ENCODE measurements around the gene DMD.
"Not testable (repeated sequence)": the region's sequence is repeated elsewhere in the genome, so short reads cannot be mapped to it uniquely, and the experiment has no call there.

Gene DMD

DNA sequence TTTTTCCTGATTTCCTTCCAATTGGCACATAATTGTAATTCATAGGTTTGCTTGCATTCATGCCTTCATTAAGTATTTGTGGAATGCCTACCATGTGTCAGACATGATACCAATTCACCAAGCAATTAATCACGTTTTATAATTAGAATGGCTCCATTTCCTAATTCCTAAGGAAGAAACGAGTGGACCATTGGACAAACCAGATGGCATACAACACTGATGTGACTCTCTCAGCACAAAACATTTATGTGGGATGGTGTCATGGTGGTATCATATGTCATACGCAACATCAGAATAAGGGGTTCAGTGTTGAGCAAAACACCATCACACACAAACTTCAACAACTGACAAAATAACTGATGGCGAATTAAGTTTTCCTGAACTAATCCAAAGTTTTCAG lies 502.8 kb downstream of the DMD start:
- H3K4me3 ChIP-seq (ENCODE audit: low read length): no peak overlapping the region
- H3K36me3 ChIP-seq (ENCODE audit: insufficient read depth, low read depth, low read length): no peaks in the 10 kb centered on the region
- H3K9me3 ChIP-seq (ENCODE audit: insufficient read depth, low read depth, low read length): no peaks in the 10 kb centered on the region
- H3K27ac ChIP-seq (ENCODE audit: low read length): no peak overlapping the region
- no peak overlapping the region for H3K9ac ChIP-seq (ENCODE audit: low read depth, low read length)
- no peaks in the 10 kb centered on the region for H3K4me1 ChIP-seq (ENCODE audit: insufficient read depth, low read length)
- H3K27me3 ChIP-seq (ENCODE audit: insufficient read depth, low read length): no peaks in the 10 kb centered on the region

GRCh38 chrX:32705385-32705784 lies 506.0 kb downstream of the DMD start:
- H3K4me1 ChIP-seq (ENCODE audit: insufficient read depth, low read length); H3K27me3 ChIP-seq (ENCODE audit: insufficient read depth, low read length); H3K4me3 ChIP-seq (ENCODE audit: low read length); H3K36me3 ChIP-seq (ENCODE audit: insufficient read depth, low read depth, low read length); H3K9me3 ChIP-seq (ENCODE audit: insufficient read depth, low read depth, low read length); H3K9ac ChIP-seq (ENCODE audit: low read depth, low read length); H3K27ac ChIP-seq (ENCODE audit: low read length): not testable (repeated sequence)

DNA sequence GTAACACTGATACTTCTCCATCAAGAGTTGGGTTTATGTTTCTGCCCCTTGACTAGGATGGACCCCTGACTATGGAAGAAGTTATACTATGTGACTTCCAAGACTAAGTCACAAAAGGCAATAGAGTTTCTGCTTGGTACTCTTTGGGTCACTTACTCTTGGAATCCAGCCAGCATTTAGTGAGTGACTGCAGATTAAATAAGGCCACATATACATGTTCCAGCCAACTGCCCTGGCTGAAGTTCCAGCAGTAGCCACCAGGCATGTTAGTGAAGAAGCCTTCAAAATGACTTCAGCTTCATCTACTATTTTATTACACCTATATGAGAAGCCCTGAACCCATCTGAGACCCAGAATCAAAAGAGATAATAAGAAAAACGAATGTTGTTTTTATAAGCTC lies 524.0 kb downstream of the DMD start:
- Histone ChIP-seq H3K36me3 (ENCODE audit: insufficient read depth, low read depth, low read length) (no peaks in the 10 kb centered on the region), H3K4me3 (ENCODE audit: low read length) (no peak overlapping the region), H3K27me3 (ENCODE audit: insufficient read depth, low read length) (no peaks in the 10 kb centered on the region), H3K27ac (ENCODE audit: low read length) (no peak overlapping the region), H3K9ac (ENCODE audit: low read depth, low read length) (no peak overlapping the region), H3K9me3 (ENCODE audit: insufficient read depth, low read depth, low read length) (no peaks in the 10 kb centered on the region), H3K4me1 (ENCODE audit: insufficient read depth, low read length) (no peaks in the 10 kb centered on the region)

DNA sequence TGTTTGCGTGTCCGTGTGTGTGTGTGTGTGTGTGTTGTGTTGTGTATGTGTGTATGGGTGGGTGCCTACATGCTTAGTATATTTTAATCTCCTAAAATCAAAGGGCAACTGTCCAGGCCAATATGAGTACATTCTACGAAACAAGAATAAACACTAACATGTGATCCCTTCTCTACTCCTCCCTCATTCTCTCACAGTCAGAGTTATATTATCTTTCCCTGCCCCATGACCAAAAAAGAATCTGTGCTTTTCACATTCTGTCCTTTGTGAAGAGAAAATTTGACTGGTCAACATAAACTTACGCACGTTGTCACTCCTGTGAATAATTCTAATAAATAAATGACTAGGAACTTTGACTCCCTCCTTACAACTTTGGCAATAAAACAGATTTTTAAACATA lies 532.9 kb downstream of the DMD start:
- Histone ChIP-seq H3K27ac (ENCODE audit: low read length) (no peak overlapping the region), H3K9ac (ENCODE audit: low read depth, low read length) (no peak overlapping the region), H3K36me3 (ENCODE audit: insufficient read depth, low read depth, low read length) (no peaks in the 10 kb centered on the region), H3K4me1 (ENCODE audit: insufficient read depth, low read length) (no peaks in the 10 kb centered on the region), H3K4me3 (ENCODE audit: low read length) (no peak overlapping the region), H3K27me3 (ENCODE audit: insufficient read depth, low read length) (no peaks in the 10 kb centered on the region), H3K9me3 (ENCODE audit: insufficient read depth, low read depth, low read length) (no peaks in the 10 kb centered on the region)

- no peaks in the 10 kb centered on the region for H3K36me3 ChIP-seq (ENCODE audit: insufficient read depth, low read depth, low read length)
- H3K27ac ChIP-seq (ENCODE audit: low read length): no peak overlapping the region
- no peaks in the 10 kb centered on the region for H3K4me1 ChIP-seq (ENCODE audit: insufficient read depth, low read length)
- H3K9ac ChIP-seq (ENCODE audit: low read depth, low read length): no peak overlapping the region
- no peaks in the 10 kb centered on the region for H3K27me3 ChIP-seq (ENCODE audit: insufficient read depth, low read length)
- no peak overlapping the region for H3K4me3 ChIP-seq (ENCODE audit: low read length)
- H3K9me3 ChIP-seq (ENCODE audit: insufficient read depth, low read depth, low read length): no peaks in the 10 kb centered on the region
Measured at GRCh38 chrX:32673193-32673592, 538.2 kb downstream of the DMD start.

DNA sequence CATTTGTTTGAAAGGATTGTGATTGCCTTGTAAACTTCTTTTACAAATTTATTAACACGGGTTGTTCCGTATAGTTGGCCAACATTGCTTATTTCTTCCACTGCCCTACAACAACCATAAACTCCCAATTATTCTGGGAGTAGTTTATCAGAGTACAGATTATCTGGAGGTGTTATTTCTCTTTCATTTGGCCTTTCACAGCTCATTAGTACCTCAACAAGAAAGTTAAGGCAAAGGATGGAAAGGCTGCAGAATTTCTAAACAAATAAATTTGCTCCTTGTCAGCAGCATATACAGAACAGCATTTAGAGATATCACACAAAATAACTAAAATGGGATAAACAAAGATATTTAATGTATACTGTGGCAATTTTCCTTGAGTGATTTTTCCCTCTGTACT lies 548.8 kb downstream of the DMD start:
- H3K36me3 ChIP-seq (ENCODE audit: insufficient read depth, low read depth, low read length): no peaks in the 10 kb centered on the region
- no peak overlapping the region for H3K27ac ChIP-seq (ENCODE audit: low read length)
- H3K4me1 ChIP-seq (ENCODE audit: insufficient read depth, low read length): no peaks in the 10 kb centered on the region
- H3K4me3 ChIP-seq (ENCODE audit: low read length): no peak overlapping the region
- no peaks in the 10 kb centered on the region for H3K27me3 ChIP-seq (ENCODE audit: insufficient read depth, low read length)
- no peak overlapping the region for H3K9ac ChIP-seq (ENCODE audit: low read depth, low read length)
- no peaks in the 10 kb centered on the region for H3K9me3 ChIP-seq (ENCODE audit: insufficient read depth, low read depth, low read length)

DNA sequence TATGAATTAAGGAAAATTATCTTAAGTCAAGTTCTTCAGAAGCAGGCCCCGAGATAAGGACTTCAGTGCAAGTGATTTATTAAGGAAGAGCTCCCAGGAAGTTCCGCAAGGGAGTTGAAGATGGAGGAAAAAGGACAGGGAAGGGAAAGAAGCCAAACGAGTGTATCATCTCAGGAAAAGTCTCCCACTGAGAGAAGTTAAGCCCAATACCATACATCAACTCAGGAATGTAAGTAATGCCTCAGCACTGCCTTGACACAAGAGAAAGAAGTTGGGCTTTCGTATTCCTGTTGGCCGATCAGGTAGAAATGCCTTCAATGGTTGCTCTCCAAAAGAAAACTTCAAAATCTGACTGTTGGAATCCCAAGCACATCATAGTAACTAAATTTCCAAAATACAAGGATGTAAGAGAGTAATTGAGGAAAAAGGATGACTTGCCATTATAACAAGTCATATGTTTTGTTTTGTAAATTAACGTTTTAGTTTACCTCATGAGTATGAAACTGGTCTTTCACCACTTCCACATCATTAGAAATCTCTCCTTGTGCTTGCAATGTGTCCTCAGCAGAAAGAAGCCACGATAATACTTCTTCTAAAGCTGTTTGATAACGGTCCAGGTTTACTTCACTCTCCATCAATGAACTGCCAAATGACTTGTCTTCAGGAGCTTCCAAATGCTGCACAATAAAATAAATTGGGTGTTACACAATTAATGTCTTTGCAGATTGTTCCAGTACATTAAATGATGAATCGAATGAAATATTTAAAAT lies 566.7 kb downstream of the DMD start:
- H3K4me3 ChIP-seq (ENCODE audit: low read length): no peak overlapping the region
- no peaks in the 10 kb centered on the region for H3K4me1 ChIP-seq (ENCODE audit: insufficient read depth, low read length)
- H3K27ac ChIP-seq (ENCODE audit: low read length): no peak overlapping the region
- no peaks in the 10 kb centered on the region for H3K27me3 ChIP-seq (ENCODE audit: insufficient read depth, low read length)
- no peak overlapping the region for H3K9ac ChIP-seq (ENCODE audit: low read depth, low read length)
- no peaks in the 10 kb centered on the region for H3K36me3 ChIP-seq (ENCODE audit: insufficient read depth, low read depth, low read length)
- H3K9me3 ChIP-seq (ENCODE audit: insufficient read depth, low read depth, low read length): no peaks in the 10 kb centered on the region

GRCh38 chrX:32642283-32642682 lies 569.1 kb downstream of the DMD start:
- H3K9ac ChIP-seq (ENCODE audit: low read depth, low read length): no peak overlapping the region
- no peak overlapping the region for H3K4me3 ChIP-seq (ENCODE audit: low read length)
- H3K27me3 ChIP-seq (ENCODE audit: insufficient read depth, low read length): no peaks in the 10 kb centered on the region
- no peaks in the 10 kb centered on the region for H3K9me3 ChIP-seq (ENCODE audit: insufficient read depth, low read depth, low read length)
- H3K4me1 ChIP-seq (ENCODE audit: insufficient read depth, low read length): no peaks in the 10 kb centered on the region
- no peak overlapping the region for H3K27ac ChIP-seq (ENCODE audit: low read length)
- H3K36me3 ChIP-seq (ENCODE audit: insufficient read depth, low read depth, low read length): no peaks in the 10 kb centered on the region

DNA sequence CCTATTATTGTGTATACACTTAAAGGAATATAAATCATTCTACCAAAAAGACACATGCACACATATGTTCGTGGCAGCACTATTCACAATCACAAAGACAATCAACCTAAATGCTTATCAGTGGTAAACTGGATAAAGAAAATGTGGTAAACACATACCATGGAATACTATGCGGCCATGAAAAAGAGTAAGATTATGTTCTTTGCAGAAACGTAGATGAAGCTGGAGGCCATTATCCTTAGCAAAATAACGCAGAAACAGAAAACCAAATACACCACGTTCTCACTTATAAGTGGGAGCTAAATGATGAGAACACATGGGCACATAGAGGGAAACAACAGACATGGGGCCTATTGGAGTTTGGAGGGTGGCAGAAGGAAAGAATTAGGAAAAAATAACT lies 593.2 kb downstream of the DMD start:
- Histone ChIP-seq H3K27me3 (ENCODE audit: insufficient read depth, low read length) (no peaks in the 10 kb centered on the region), H3K4me1 (ENCODE audit: insufficient read depth, low read length) (no peaks in the 10 kb centered on the region), H3K36me3 (ENCODE audit: insufficient read depth, low read depth, low read length) (no peaks in the 10 kb centered on the region), H3K9ac (ENCODE audit: low read depth, low read length) (no peak overlapping the region), H3K9me3 (ENCODE audit: insufficient read depth, low read depth, low read length) (no peaks in the 10 kb centered on the region), H3K4me3 (ENCODE audit: low read length) (no peak overlapping the region), H3K27ac (ENCODE audit: low read length) (no peak overlapping the region)

DNA sequence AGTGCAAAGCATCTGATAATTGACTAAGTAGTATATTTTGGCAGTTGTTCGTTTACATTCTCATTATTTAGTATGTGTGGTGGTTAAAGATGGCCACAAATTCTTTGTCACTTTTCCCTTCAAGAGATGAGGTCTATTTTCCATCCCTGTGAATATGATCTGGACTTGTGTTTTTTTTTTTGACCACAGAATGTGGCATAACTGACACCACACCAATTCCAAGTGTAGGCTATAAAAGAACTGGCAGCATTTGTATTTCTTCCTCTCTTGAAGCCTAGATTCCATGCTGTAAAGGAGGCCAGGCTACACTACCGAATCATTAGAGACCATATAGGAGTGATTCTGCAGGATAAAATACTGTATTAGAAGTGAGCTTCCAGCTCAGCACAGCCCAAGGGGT lies 596.6 kb downstream of the DMD start:
- Histone ChIP-seq H3K36me3 (ENCODE audit: insufficient read depth, low read depth, low read length) (no peaks in the 10 kb centered on the region), H3K4me3 (ENCODE audit: low read length) (no peak overlapping the region), H3K27ac (ENCODE audit: low read length) (no peak overlapping the region), H3K9me3 (ENCODE audit: insufficient read depth, low read depth, low read length) (no peaks in the 10 kb centered on the region), H3K4me1 (ENCODE audit: insufficient read depth, low read length) (no peaks in the 10 kb centered on the region), H3K27me3 (ENCODE audit: insufficient read depth, low read length) (no peaks in the 10 kb centered on the region), H3K9ac (ENCODE audit: low read depth, low read length) (no peak overlapping the region)

GRCh38 chrX:32599156-32599555 lies 612.2 kb downstream of the DMD start:
- no peaks in the 10 kb centered on the region for H3K9me3 ChIP-seq (ENCODE audit: insufficient read depth, low read depth, low read length)
- H3K27me3 ChIP-seq (ENCODE audit: insufficient read depth, low read length): no peaks in the 10 kb centered on the region
- no peak overlapping the region for H3K4me3 ChIP-seq (ENCODE audit: low read length)
- H3K4me1 ChIP-seq (ENCODE audit: insufficient read depth, low read length): no peaks in the 10 kb centered on the region
- H3K27ac ChIP-seq (ENCODE audit: low read length): no peak overlapping the region
- no peak overlapping the region for H3K9ac ChIP-seq (ENCODE audit: low read depth, low read length)
- H3K36me3 ChIP-seq (ENCODE audit: insufficient read depth, low read depth, low read length): no peaks in the 10 kb centered on the region

DNA sequence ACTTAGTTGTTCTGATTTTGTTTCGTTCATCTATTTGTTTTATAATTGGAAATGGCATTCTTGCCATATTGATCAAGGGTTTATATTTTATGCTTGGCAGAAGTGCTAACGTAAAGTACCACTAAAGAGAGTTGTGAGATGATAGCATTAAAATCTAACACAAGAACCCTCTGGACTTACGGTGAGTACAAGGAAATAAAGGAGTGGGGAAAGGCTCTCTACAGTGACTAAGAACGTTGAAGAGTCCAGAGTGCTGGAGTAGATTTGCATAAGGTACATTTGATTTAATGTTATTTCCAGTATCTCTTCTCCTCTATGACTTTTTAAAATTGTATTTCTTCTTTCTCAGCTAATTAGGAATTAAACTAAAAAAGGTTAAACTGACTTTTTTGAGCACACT lies 612.6 kb downstream of the DMD start:
- Histone ChIP-seq H3K4me3 (ENCODE audit: low read length) (no peak overlapping the region), H3K27ac (ENCODE audit: low read length) (no peak overlapping the region), H3K36me3 (ENCODE audit: insufficient read depth, low read depth, low read length) (no peaks in the 10 kb centered on the region), H3K4me1 (ENCODE audit: insufficient read depth, low read length) (no peaks in the 10 kb centered on the region), H3K9ac (ENCODE audit: low read depth, low read length) (no peak overlapping the region), H3K9me3 (ENCODE audit: insufficient read depth, low read depth, low read length) (no peaks in the 10 kb centered on the region), H3K27me3 (ENCODE audit: insufficient read depth, low read length) (no peaks in the 10 kb centered on the region)

Data from iPS-20b (cell line).